Neural crest cell (in vitro differentiated cells): ENCODE results near the gene SORCS1. TPM values are rescaled to one million over a fixed set of nuclear protein-coding genes. Genes with fewer than 3 reads are reported as not detected.

Experiments used
- DNase-seq: peaks from one replicate; pipeline ENCODE4 v3.0.0; 2021; ENCODE audit warnings: low read depth, mixed read lengths, low spot score
- H3K27ac Mint-ChIP-seq: one replicate; pipeline ENCODE4 v1.8.0; 2021; ENCODE audit warnings: mild to moderate bottlenecking, mixed read lengths; ENCODE audit not compliant: unreplicated experiment
- H3K27me3 Mint-ChIP-seq: 2 replicates; pipeline ENCODE4 v1.8.0; 2021; ENCODE audit warnings: low read depth, mild to moderate bottlenecking, mixed read lengths
- H3K36me3 Mint-ChIP-seq: 2 replicates; pipeline ENCODE4 v1.8.0; 2021; ENCODE audit warnings: low read depth, mild to moderate bottlenecking, mixed read lengths
- H3K4me1 Mint-ChIP-seq: 2 replicates; pipeline ENCODE4 v1.8.0; 2021; ENCODE audit warnings: mixed read lengths
- H3K4me3 Mint-ChIP-seq: one replicate; pipeline ENCODE4 v1.8.0; 2021; ENCODE audit warnings: mild to moderate bottlenecking, mixed read lengths
- H3K9me3 Mint-ChIP-seq: 2 replicates; pipeline ENCODE4 v1.8.0; 2021; ENCODE audit warnings: mixed read lengths
- CTCF ChIP-seq: fragments of 200-600 bp; sonication (generic); conservative IDR thresholded peaks from 2 replicates; pipeline ENCODE4 v1.5.0; 2021; ENCODE audit warnings: antibody characterized with exemption, mild to moderate bottlenecking
- total RNA-seq: library from RNA; stranded (reverse); gene quantifications from 2 replicates; pipeline ENCODE4 v1.2.1, GENCODE V29; 2021

Gene SORCS1
- total RNA-seq, 1 donor from 2014 or later, result 8.2 TPM

- no peak for TF ChIP-seq CTCF
- no peaks in the 10 kb centered on the region for H3K36me3 Mint-ChIP-seq
- no peak overlapping the region for H3K4me3 Mint-ChIP-seq
- H3K4me1 Mint-ChIP-seq, result no peaks in the 10 kb centered on the region
- H3K9me3 Mint-ChIP-seq, result no peaks in the 10 kb centered on the region
- no peak for DNase-seq
- no peak overlapping the region for H3K27ac Mint-ChIP-seq
- no peaks in the 10 kb centered on the region for H3K27me3 Mint-ChIP-seq
Observed at GRCh38 chr10:106900016-106900652, 264.4 kb downstream of the SORCS1 start.

GRCh38 chr10:106898446-106898845 is 266.1 kb downstream of the SORCS1 start:
- Mint-ChIP-seq H3K27ac (no peak overlapping the region), H3K4me3 (no peak overlapping the region), H3K4me1 (no peaks in the 10 kb centered on the region), H3K36me3 (no peaks in the 10 kb centered on the region), H3K27me3 (no peaks in the 10 kb centered on the region), H3K9me3 (no peaks in the 10 kb centered on the region)
- DNase-seq, result no peak
- no peak for TF ChIP-seq CTCF

- no peak for DNase-seq
- H3K4me1 Mint-ChIP-seq, result no peaks in the 10 kb centered on the region
- H3K4me3 Mint-ChIP-seq, result no peak overlapping the region
- H3K9me3 Mint-ChIP-seq, result no peaks in the 10 kb centered on the region
- no peak overlapping the region for H3K27ac Mint-ChIP-seq
- H3K36me3 Mint-ChIP-seq, result no peaks in the 10 kb centered on the region
- no peaks in the 10 kb centered on the region for H3K27me3 Mint-ChIP-seq
- no peak for TF ChIP-seq CTCF
Observed at GRCh38 chr10:106897719-106898118, 266.8 kb downstream of the SORCS1 start.

GRCh38 chr10:106894692-106895091 is 269.8 kb downstream of the SORCS1 start:
- no peak for TF ChIP-seq CTCF
- DNase-seq, result no peak
- H3K36me3 Mint-ChIP-seq, result no peaks in the 10 kb centered on the region
- H3K27me3 Mint-ChIP-seq, result no peaks in the 10 kb centered on the region
- no peak overlapping the region for H3K27ac Mint-ChIP-seq
- H3K4me3 Mint-ChIP-seq, result no peak overlapping the region
- H3K9me3 Mint-ChIP-seq, result no peaks in the 10 kb centered on the region
- no peaks in the 10 kb centered on the region for H3K4me1 Mint-ChIP-seq

- DNase-seq, result no peak
- H3K4me3 Mint-ChIP-seq, result no peak overlapping the region
- H3K36me3 Mint-ChIP-seq, result no peaks in the 10 kb centered on the region
- H3K27ac Mint-ChIP-seq, result no peak overlapping the region
- H3K27me3 Mint-ChIP-seq, result no peaks in the 10 kb centered on the region
- H3K4me1 Mint-ChIP-seq, result peaks cover 15% of the 10 kb centered on the region
- TF ChIP-seq CTCF, result no peak
- H3K9me3 Mint-ChIP-seq, result peaks cover 5% of the 10 kb centered on the region
Observed at GRCh38 chr10:106877574-106877973, 286.9 kb downstream of the SORCS1 start.

GRCh38 chr10:106874604-106874889 is 290.0 kb downstream of the SORCS1 start:
- Mint-ChIP-seq H3K9me3 (peaks cover 13% of the 10 kb centered on the region), H3K27ac (no peak overlapping the region), H3K36me3 (no peaks in the 10 kb centered on the region), H3K4me3 (no peak overlapping the region), H3K27me3 (no peaks in the 10 kb centered on the region), H3K4me1 (peaks cover 15% of the 10 kb centered on the region)
- TF ChIP-seq CTCF, result no peak
- no peak for DNase-seq
